Choroid plexus epithelial cell (primary cell): ENCODE data around the gene TNFRSF1A.

ENCODE experiments used
- DNase-seq: peaks from one replicate; pipeline ENCODE4 v3.0.0-alpha.2; 2010; ENCODE audit warnings: low read depth
- H3K4me3 ChIP-seq: 2 replicates; pipeline ENCODE4 v1.5.1; 2011; ENCODE audit warnings: low read depth, mild to moderate bottlenecking, control low read depth, low read length, moderate library complexity
- TF ChIP-seq, protein P1 (sequence below): conservative IDR thresholded peaks from 2 replicates; pipeline ENCODE4 v1.5.1; 2011; ENCODE audit warnings: low read depth, mild to moderate bottlenecking, control low read depth, inconsistent platforms, low read length, moderate library complexity

Gene TNFRSF1A

GRCh38 chr12:6321905-6322304, 20.0 kb downstream of the TNFRSF1A start:
- H3K4me3 ChIP-seq: no peak overlapping the region
- no peak for DNase-seq
- TF ChIP-seq, protein P1, sequence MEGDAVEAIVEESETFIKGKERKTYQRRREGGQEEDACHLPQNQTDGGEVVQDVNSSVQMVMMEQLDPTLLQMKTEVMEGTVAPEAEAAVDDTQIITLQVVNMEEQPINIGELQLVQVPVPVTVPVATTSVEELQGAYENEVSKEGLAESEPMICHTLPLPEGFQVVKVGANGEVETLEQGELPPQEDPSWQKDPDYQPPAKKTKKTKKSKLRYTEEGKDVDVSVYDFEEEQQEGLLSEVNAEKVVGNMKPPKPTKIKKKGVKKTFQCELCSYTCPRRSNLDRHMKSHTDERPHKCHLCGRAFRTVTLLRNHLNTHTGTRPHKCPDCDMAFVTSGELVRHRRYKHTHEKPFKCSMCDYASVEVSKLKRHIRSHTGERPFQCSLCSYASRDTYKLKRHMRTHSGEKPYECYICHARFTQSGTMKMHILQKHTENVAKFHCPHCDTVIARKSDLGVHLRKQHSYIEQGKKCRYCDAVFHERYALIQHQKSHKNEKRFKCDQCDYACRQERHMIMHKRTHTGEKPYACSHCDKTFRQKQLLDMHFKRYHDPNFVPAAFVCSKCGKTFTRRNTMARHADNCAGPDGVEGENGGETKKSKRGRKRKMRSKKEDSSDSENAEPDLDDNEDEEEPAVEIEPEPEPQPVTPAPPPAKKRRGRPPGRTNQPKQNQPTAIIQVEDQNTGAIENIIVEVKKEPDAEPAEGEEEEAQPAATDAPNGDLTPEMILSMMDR: no peak

- TF ChIP-seq, protein P1: no peak
- H3K4me3 ChIP-seq: no peak overlapping the region
- no peak for DNase-seq
Measured at GRCh38 chr12:6319446-6319845, 22.4 kb downstream of the TNFRSF1A start.

DNA sequence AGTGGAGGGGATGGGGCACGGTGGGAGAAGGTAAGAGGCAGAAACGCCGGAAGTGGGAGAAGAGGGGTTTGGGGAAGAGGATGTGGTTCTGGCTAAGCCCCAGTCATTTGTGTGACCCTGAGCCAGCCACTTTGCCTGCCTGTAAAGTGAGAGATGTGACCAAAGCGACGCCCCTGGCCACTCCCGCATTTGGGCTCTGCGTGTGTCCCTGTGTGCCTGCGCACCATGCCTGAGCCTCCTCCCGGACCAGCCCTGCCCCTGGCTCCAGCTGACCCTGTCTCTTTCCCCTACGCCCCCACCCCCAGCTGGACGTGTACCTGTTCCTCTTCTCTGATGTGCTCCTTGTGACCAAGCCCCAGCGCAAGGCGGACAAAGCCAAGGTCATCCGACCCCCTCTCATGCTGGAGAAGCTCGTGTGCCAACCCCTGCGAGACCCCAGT, 23.4 kb downstream of the TNFRSF1A start:
- H3K4me3 ChIP-seq: no peak overlapping the region
- DNase-seq: no peak
- TF ChIP-seq, protein P1: no peak

DNA sequence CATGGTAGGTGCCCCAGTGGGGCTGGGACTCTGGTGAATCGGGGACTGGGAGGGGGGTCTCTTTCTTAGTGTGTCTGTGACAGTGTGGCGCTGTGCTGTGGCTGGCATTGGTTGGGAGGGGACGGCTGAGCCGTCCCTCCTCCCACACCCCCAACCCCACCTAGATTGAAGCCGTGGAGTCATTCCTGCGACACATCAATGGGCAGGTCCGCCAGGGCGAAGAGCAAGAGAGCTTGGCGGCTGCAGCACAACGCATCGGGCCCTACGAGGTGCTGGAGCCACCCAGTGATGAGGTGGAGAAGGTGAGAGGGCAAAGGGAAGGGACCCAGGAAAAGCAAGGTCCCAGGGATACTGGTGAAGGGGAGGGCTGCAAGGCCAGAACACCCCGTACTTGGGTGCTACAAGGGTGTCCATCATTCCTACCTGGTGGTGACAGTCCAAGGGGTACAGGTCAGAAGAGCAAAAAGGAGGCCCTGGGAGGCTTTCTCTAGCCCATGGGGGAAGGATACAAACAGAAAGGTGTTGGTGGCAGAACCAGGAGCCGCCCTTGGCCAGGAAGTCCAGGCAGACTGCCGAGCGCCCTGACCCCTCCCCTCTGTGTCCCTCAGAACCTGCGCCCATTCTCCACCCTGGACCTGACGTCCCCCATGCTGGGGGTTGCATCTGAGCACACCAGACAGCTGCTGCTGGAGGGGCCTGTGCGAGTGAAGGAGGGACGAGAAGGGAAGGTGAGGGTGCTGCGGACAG, 24.0 kb downstream of the TNFRSF1A start:
- no peak for DNase-seq
- TF ChIP-seq, protein P1: no peak
- H3K4me3 ChIP-seq: no peak overlapping the region

DNA sequence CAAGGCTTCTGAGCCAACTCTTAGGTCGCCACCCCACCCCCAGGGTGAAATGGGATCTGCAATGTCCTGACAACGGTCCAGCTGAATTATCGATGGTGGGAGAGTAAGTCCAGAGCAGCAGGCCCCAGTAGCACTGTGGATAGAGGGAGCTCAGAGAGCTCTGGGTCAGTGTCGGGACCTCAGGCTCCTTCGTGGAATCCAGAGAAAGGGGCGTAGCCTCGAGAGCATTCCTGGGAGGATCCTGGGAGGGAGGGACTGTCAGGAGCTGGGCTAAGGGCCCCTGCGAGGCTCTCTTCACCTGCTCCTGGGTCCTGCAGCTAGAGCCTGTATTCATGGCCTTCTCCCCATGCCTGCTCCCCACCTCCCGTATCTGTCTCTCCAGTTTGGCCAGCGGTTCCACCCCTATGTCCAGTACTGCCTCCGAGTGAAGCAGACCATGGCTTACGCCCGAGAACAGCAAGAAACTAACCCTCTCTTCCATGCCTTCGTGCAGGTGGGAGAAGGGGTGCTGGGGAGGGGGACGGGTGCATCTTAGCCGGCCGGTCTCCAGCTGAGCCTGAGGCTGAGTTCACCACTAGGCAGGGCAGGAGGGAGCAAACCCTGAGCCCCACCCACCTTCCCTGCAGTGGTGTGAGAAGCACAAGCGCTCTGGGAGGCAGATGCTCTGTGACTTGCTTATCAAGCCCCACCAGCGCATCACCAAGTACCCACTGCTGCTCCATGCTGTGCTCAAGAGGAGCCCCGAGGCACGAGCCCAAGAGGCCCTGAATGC, 24.8 kb downstream of the TNFRSF1A start:
- TF ChIP-seq, protein P1: no peak

DNA sequence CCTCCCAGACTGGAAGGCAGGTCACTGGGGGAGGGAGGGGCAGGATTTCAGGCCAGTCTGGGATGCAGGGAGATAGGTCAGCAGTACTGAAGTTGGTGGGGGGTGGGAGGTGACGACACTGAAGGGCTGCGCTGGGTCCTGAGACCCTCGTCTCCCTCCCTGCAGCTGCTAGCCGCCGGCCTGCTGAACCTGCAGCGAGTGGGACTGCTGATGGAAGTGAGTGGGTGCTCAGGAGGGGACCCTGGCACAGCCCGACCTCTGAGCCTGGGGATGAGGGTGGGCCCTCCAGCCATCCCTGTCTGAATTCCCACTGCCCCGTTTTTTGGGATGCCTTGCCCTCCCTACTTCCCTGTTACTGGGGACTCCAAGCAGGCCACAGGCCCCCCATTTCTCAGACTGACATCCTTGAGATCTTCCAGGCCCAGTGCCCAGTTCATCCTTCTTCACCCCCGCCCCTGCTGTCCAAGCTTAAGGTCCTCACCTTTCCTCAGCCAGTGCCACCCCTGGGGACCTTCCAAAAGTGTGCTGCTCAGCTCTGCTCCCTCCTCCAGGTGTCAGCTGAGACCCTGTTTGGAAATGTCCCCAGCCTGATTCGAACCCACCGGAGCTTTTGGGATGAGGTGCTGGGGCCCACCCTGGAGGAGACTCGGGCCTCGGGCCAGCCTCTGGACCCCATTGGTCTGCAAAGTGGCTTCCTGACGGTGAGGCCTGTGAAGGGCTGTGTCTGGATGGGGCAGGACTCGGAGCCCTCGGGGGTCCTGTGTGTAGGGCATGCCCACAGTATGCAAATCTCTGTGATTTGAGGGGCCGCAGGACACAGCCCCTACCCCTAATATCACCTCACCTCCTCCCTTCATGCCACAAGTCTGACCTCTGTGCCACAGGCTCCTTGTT, 25.9 kb downstream of the TNFRSF1A start:
- no peak overlapping the region for H3K4me3 ChIP-seq
- DNase-seq: no peak
- TF ChIP-seq, protein P1: no peak

More for the DNA sequence above, 24.8 kb downstream of the TNFRSF1A start:
- H3K4me3 ChIP-seq: no peak overlapping the region
- no peak for DNase-seq
